Spleen (tissue), 7 donors: Measurements from ENCODE around the gene PPP1R12C.

ENCODE experiments used
- CTCF ChIP-seq, 11 experiments: fragments of 200-600 bp in 7 of 11; fragments of 450-650 bp in 4 of 11; sonication (generic) in 4 of 11; IDR thresholded peaks in 8 of 11; conservative IDR thresholded peaks in 3 of 11; 1 replicate in 7 of 11; 2 replicates in 4 of 11; pipeline versions ENCODE4 v1.4.0 to v1.8.0; 2016 to 2021; ENCODE audit warnings: antibody characterized with exemption in 11 of 11, inconsistent platforms in 4 of 11, mild to moderate bottlenecking in 1 of 11
- POLR2A ChIP-seq, 3 donors: fragments of 450-650 bp; IDR thresholded peaks; one replicate each; pipeline ENCODE4 v1.5.1; 2017; ENCODE audit warnings: antibody characterized with exemption in 3 of 3, mild to moderate bottlenecking in 1 of 3
- donor health status: DM: no; HTN: no; CAD: no; lungs with moderate emphysema.
- donor health status: DM: no; HTN: no; CAD: no.
- donor health status: DM: no; HTN: no; CAD: no.

- TF ChIP-seq CTCF (IDR thresholded peaks at IDR 0.05 in 8 of 11, conservative IDR thresholded peaks at IDR 0.05 in 3 of 11) (no peak), POLR2A (IDR thresholded peaks at IDR 0.05) (no peak)
Observed at GRCh38 chr19:55115446-55116065, 1.9 kb downstream of the PPP1R12C start.
